GM21786 (cell line): ENCODE measurements around the gene ZFAND3.
"Not testable (repeated sequence)": the region's sequence is repeated elsewhere in the genome, so short reads cannot be mapped to it uniquely, and the experiment has no call there.

Experiments
- ATAC-seq: cut with Tn5 transposase; IDR thresholded peaks from one replicate; pipeline ENCODE4 v1.9.1; 2021; ENCODE audit not compliant: unreplicated experiment

ZFAND3 gene

GRCh38 chr6:38114976-38115625, 295.6 kb downstream of the ZFAND3 start:
- ATAC-seq, result no peak

- ATAC-seq, result no peak
These were observed 296.1 kb downstream of the ZFAND3 start for GRCh38 chr6:38115626-38116008.

- no peak for ATAC-seq
These were observed 296.7 kb downstream of the ZFAND3 start for GRCh38 chr6:38116248-38116647.

- no peak for ATAC-seq
These were observed 297.8 kb downstream of the ZFAND3 start for GRCh38 chr6:38117281-38117680.

- no peak for ATAC-seq
These were observed 299.4 kb downstream of the ZFAND3 start for GRCh38 chr6:38118791-38119365.

- no peak for ATAC-seq
These were observed 300.0 kb downstream of the ZFAND3 start for GRCh38 chr6:38119516-38119915.

- ATAC-seq, result not testable (repeated sequence)
These were observed 304.8 kb downstream of the ZFAND3 start for GRCh38 chr6:38124224-38124926.

GRCh38 chr6:38127284-38127683, 307.8 kb downstream of the ZFAND3 start:
- ATAC-seq, result no peak

- ATAC-seq, result no peak
These were observed 312.0 kb downstream of the ZFAND3 start for GRCh38 chr6:38131527-38131965.

- ATAC-seq, result no peak
These were observed 314.6 kb downstream of the ZFAND3 start for GRCh38 chr6:38133932-38134703.

GRCh38 chr6:38134704-38135088, 315.2 kb downstream of the ZFAND3 start:
- ATAC-seq, result no peak

GRCh38 chr6:38136547-38136946, 317.0 kb downstream of the ZFAND3 start:
- no peak for ATAC-seq

GRCh38 chr6:38137608-38138265, 318.2 kb downstream of the ZFAND3 start:
- ATAC-seq, result no peak

- no peak for ATAC-seq
These were observed 318.8 kb downstream of the ZFAND3 start for GRCh38 chr6:38138374-38138773.

GRCh38 chr6:38141085-38141484, 321.6 kb downstream of the ZFAND3 start:
- no peak for ATAC-seq

- ATAC-seq, result no peak
These were observed 322.2 kb downstream of the ZFAND3 start for GRCh38 chr6:38141716-38142115.

GRCh38 chr6:38142178-38142902, 322.8 kb downstream of the ZFAND3 start:
- ATAC-seq, result no peak

GRCh38 chr6:38143191-38144150, 323.9 kb downstream of the ZFAND3 start:
- ATAC-seq, result no peak

- ATAC-seq, result no peak
These were observed 324.9 kb downstream of the ZFAND3 start for GRCh38 chr6:38144365-38144945.
